HepG2 (cell line): Measurements from ENCODE around the gene RABGAP1. TPM values are rescaled to one million over a fixed set of nuclear protein-coding genes. Genes with fewer than 3 reads are reported as not detected.
A peak's percentile ranks its signal among the peaks of the same experiment; 100 is the strongest.

ENCODE experiments used
- EZH2 ChIP-seq: conservative IDR thresholded peaks from 2 replicates; pipeline ENCODE4 v1.6.1; 2012; ENCODE audit warnings: mild to moderate bottlenecking, low read depth, low read length, moderate library complexity
- FOXJ3 ChIP-seq: sonication (generic); formaldehyde crosslinking; IDR thresholded peaks from 2 replicates; pipeline ENCODE4 v1.4.0; 2020; ENCODE audit warnings: missing genetic modification reagents, mild to moderate bottlenecking, borderline replicate concordance
- KDM1A ChIP-seq: IDR thresholded peaks from 2 replicates; pipeline ENCODE4 v1.6.1; 2016; ENCODE audit warnings: missing compliant biosample characterization
- KLF11 ChIP-seq: IDR thresholded peaks from 2 replicates; pipeline ENCODE4 v1.6.1; 2016; ENCODE audit warnings: missing compliant biosample characterization
- KLF13 ChIP-seq: sonication (generic); formaldehyde crosslinking; IDR thresholded peaks from 2 replicates; pipeline ENCODE4 v1.4.0; 2020; ENCODE audit warnings: mild to moderate bottlenecking, missing genetic modification reagents
- MED8 ChIP-seq: sonication (generic); formaldehyde crosslinking; IDR thresholded peaks from 2 replicates; pipeline ENCODE4 v1.8.1; 2023; ENCODE audit warnings: mild to moderate bottlenecking, missing genetic modification reagents; ENCODE audit not compliant: insufficient replicate concordance
- PHF20 ChIP-seq: sonication (generic); formaldehyde crosslinking; IDR thresholded peaks from 2 replicates; pipeline ENCODE4 v1.5.0; 2020; ENCODE audit warnings: mild to moderate bottlenecking, missing genetic modification reagents
- POLR2AphosphoS5 ChIP-seq: IDR thresholded peaks from 2 replicates; pipeline ENCODE4 v1.6.1; 2012; ENCODE audit warnings: low read depth, low read length
- RAD21 ChIP-seq: fragments of 450-650 bp; formaldehyde crosslinking; IDR thresholded peaks from 2 replicates; pipeline ENCODE4 v1.5.0; 2020; ENCODE audit warnings: mild to moderate bottlenecking
- RORA ChIP-seq: sonication (generic); formaldehyde crosslinking; IDR thresholded peaks from 2 replicates; pipeline ENCODE4 v1.5.0; 2020; ENCODE audit warnings: mild to moderate bottlenecking, missing genetic modification reagents, moderate library complexity
- SAFB2 ChIP-seq: sonication (generic); formaldehyde crosslinking; IDR thresholded peaks from 2 replicates; pipeline ENCODE4 v1.5.1; 2020; ENCODE audit warnings: missing genetic modification reagents, low read depth, mild to moderate bottlenecking, borderline replicate concordance
- SOX6 ChIP-seq, 2 experiments: fragments of 450-650 bp in 1 of 2; sonication (generic) in 1 of 2; formaldehyde crosslinking in 1 of 2; IDR thresholded peaks; 2 replicates each; pipeline versions ENCODE4 v1.4.0 to v1.6.1; 2017 to 2020; ENCODE audit warnings: antibody characterized with exemption in 1 of 2, mild to moderate bottlenecking in 1 of 2, missing genetic modification reagents in 1 of 2
- SRSF4 ChIP-seq: fragments of 200-400 bp; formaldehyde crosslinking; IDR thresholded peaks from one replicate; pipeline ENCODE4 v1.6.1; 2018; ENCODE audit warnings: mild to moderate bottlenecking, low read depth, low read length, moderate library complexity; ENCODE audit not compliant: poor library complexity, severe bottlenecking
- STAG1 ChIP-seq: sonication (generic); formaldehyde crosslinking; IDR thresholded peaks from 2 replicates; pipeline ENCODE4 v1.4.0; 2020; ENCODE audit warnings: missing genetic modification reagents
- TEAD2 ChIP-seq: sonication (generic); formaldehyde crosslinking; IDR thresholded peaks from 2 replicates; pipeline ENCODE4 v1.9.0; 2021; ENCODE audit warnings: missing genetic modification reagents
- THAP11 ChIP-seq: IDR thresholded peaks from 2 replicates; pipeline ENCODE4 v1.6.1; 2016; ENCODE audit warnings: missing biosample characterization, missing genetic modification reagents
- ZEB1 ChIP-seq: IDR thresholded peaks from 2 replicates; pipeline ENCODE4 v1.6.1; 2012; ENCODE audit warnings: mild to moderate bottlenecking, low read depth, inconsistent platforms; ENCODE audit not compliant: insufficient replicate concordance
- ZFP36L2 ChIP-seq: sonication (generic); formaldehyde crosslinking; IDR thresholded peaks from 2 replicates; pipeline ENCODE4 v1.4.0; 2020; ENCODE audit warnings: missing genetic modification reagents
- ZMYM2 ChIP-seq: sonication (generic); formaldehyde crosslinking; IDR thresholded peaks from 2 replicates; pipeline ENCODE4 v1.8.0; 2022; ENCODE audit warnings: mild to moderate bottlenecking, missing genetic modification reagents
- polyA plus RNA-seq, 8 experiments: library from polyadenylated mRNA; depleted of rRNA in 3 of 8; stranded (reverse) in 7 of 8; unstranded in 1 of 8; fragments of >200 nt; fragmentation: Illumina TruSeq in 4 of 8; extraction: Trizol in 4 of 8; gene quantifications; 2 replicates each; pipeline versions ENCODE4 v1.2.1 to v1.2.3, GENCODE V29; 2011 to 2016; ENCODE audit warnings: low read depth in 4 of 8, missing spikeins in 1 of 8, mixed read lengths in 1 of 8; ENCODE audit not compliant: insufficient read depth in 1 of 8
- total RNA-seq, 5 experiments: library from RNA; depleted of rRNA; stranded (reverse); fragments of >200 nt; fragmentation: Illumina TruSeq; extraction: Trizol; gene quantifications; 2 replicates each; pipeline ENCODE4 v1.2.3, GENCODE V29; 2016; ENCODE audit warnings: low read depth in 1 of 5
- TF ChIP-seq, protein P1 (sequence below): sonication (generic); formaldehyde crosslinking; IDR thresholded peaks from 2 replicates; pipeline ENCODE4 v1.5.1; 2020; ENCODE audit warnings: missing genetic modification reagents, mild to moderate bottlenecking, borderline replicate concordance
- TF ChIP-seq, protein P2 (sequence below): sonication (generic); formaldehyde crosslinking; IDR thresholded peaks from 2 replicates; pipeline ENCODE4 v1.4.0; 2020; ENCODE audit warnings: missing genetic modification reagents
- TF ChIP-seq, protein P3 (sequence below): conservative IDR thresholded peaks from 2 replicates; pipeline ENCODE4 v1.6.1; 2018; ENCODE audit warnings: missing genetic modification reagents
- TF ChIP-seq, protein P4 (sequence below): sonication (generic); formaldehyde crosslinking; IDR thresholded peaks from 2 replicates; pipeline ENCODE4 v1.4.0; 2020; ENCODE audit warnings: missing genetic modification reagents, borderline replicate concordance
- TF ChIP-seq, protein P5 (sequence below): sonication (generic); formaldehyde crosslinking; conservative IDR thresholded peaks from 2 replicates; pipeline ENCODE4 v1.4.0; 2020; ENCODE audit warnings: missing genetic modification reagents

RABGAP1 gene
- total and polyA plus RNA-seq, 2 of the 13 experiments (the other 11 are each of a cell fraction or from before 2014, with no cell fraction given), result 19.1 to 19.3 TPM

DNA sequence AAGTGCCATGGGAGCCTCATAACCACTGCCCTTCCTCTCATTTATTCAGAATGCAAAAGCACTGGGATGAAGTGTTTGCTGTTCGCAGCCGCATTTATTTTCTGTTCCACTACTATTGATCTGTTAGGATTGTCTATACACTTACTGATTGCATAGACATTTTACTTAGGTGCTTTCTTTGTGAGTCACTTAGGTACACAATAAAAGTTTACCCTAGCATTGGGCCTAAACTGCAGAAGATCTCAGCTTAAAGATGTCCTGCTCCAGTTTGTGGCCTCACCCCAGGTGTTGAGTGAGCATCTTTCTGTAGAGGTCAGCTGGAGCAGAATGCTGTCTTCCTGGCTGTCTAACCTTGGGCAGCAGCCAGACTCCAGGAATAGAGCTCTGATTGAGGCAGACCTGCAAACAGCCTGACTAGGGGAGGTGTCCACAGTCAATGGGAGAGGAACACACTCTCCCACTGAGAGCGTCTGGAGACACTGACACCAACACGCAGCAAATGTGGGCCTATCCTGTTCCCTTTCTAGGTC, 146.6 kb downstream of the RABGAP1 start (continued):
- TF ChIP-seq, protein P1, sequence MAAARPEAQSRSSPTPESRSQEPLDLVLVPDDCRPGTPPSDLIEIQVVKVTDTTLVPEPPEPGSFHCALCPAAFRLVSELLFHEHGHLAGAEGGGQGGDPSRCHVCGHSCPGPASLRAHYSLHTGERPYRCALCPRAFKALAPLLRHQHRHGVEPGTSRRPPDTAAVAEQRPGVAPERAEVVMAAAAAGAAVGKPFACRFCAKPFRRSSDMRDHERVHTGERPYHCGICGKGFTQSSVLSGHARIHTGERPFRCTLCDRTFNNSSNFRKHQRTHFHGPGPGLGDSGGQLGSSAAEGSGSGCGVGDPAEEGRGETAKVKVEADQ (CRISPR knock-in tag), result 0 out of 2 replicates have a peak, but pooled peaks have one; percentile 24
- TF ChIP-seq ZEB1 (peak; percentile 90), KLF11 (CRISPR knock-in tag) (no peak), EZH2 (no peak), POLR2AphosphoS5 (no peak), FOXJ3 (CRISPR knock-in tag) (peak; percentile 88; the same call in 1 of the 2 replicates), TEAD2 (CRISPR knock-in tag) (no peak), KDM1A (CRISPR knock-in tag) (no peak; the same call in 1 of the 2 replicates), STAG1 (CRISPR knock-in tag) (no peak), MED8 (CRISPR knock-in tag) (no peak), PHF20 (CRISPR knock-in tag) (no peak), RAD21 (CRISPR knock-in tag) (no peak), SRSF4 (no peak), SAFB2 (CRISPR knock-in tag) (no peak), ZMYM2 (peak; percentile 67; the same call in 1 of the 2 replicates), RORA (CRISPR knock-in tag) (no peak), SOX6 (IDR thresholded peaks at IDR 0.05) (no peak), SOX6 (CRISPR knock-in tag; IDR thresholded peaks at IDR 0.05) (peak; percentile 94), KLF13 (CRISPR knock-in tag) (no peak), THAP11 (peak; percentile 55), ZFP36L2 (CRISPR knock-in tag) (no peak)
- TF ChIP-seq, protein P2, sequence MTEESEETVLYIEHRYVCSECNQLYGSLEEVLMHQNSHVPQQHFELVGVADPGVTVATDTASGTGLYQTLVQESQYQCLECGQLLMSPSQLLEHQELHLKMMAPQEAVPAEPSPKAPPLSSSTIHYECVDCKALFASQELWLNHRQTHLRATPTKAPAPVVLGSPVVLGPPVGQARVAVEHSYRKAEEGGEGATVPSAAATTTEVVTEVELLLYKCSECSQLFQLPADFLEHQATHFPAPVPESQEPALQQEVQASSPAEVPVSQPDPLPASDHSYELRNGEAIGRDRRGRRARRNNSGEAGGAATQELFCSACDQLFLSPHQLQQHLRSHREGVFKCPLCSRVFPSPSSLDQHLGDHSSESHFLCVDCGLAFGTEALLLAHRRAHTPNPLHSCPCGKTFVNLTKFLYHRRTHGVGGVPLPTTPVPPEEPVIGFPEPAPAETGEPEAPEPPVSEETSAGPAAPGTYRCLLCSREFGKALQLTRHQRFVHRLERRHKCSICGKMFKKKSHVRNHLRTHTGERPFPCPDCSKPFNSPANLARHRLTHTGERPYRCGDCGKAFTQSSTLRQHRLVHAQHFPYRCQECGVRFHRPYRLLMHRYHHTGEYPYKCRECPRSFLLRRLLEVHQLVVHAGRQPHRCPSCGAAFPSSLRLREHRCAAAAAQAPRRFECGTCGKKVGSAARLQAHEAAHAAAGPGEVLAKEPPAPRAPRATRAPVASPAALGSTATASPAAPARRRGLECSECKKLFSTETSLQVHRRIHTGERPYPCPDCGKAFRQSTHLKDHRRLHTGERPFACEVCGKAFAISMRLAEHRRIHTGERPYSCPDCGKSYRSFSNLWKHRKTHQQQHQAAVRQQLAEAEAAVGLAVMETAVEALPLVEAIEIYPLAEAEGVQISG, result no peak
- TF ChIP-seq, protein P3, sequence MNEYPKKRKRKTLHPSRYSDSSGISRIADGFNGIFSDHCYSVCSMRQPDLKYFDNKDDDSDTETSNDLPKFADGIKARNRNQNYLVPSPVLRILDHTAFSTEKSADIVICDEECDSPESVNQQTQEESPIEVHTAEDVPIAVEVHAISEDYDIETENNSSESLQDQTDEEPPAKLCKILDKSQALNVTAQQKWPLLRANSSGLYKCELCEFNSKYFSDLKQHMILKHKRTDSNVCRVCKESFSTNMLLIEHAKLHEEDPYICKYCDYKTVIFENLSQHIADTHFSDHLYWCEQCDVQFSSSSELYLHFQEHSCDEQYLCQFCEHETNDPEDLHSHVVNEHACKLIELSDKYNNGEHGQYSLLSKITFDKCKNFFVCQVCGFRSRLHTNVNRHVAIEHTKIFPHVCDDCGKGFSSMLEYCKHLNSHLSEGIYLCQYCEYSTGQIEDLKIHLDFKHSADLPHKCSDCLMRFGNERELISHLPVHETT, result 0 out of 2 replicates have a peak, but pooled peaks have one; percentile 40
- TF ChIP-seq, protein P4, sequence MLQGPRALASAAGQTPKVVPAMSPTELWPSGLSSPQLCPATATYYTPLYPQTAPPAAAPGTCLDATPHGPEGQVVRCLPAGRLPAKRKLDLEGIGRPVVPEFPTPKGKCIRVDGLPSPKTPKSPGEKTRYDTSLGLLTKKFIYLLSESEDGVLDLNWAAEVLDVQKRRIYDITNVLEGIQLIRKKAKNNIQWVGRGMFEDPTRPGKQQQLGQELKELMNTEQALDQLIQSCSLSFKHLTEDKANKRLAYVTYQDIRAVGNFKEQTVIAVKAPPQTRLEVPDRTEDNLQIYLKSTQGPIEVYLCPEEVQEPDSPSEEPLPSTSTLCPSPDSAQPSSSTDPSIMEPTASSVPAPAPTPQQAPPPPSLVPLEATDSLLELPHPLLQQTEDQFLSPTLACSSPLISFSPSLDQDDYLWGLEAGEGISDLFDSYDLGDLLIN, result no peak
- TF ChIP-seq, protein P5, sequence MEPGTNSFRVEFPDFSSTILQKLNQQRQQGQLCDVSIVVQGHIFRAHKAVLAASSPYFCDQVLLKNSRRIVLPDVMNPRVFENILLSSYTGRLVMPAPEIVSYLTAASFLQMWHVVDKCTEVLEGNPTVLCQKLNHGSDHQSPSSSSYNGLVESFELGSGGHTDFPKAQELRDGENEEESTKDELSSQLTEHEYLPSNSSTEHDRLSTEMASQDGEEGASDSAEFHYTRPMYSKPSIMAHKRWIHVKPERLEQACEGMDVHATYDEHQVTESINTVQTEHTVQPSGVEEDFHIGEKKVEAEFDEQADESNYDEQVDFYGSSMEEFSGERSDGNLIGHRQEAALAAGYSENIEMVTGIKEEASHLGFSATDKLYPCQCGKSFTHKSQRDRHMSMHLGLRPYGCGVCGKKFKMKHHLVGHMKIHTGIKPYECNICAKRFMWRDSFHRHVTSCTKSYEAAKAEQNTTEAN (CRISPR knock-in tag), result no peak
